ENCODE measurements around the gene C19orf44.
"Not testable (repeated sequence)": the region's sequence is repeated elsewhere in the genome, so short reads cannot be mapped to it uniquely, and the experiment has no call there.

The C19orf44 gene

DNA sequence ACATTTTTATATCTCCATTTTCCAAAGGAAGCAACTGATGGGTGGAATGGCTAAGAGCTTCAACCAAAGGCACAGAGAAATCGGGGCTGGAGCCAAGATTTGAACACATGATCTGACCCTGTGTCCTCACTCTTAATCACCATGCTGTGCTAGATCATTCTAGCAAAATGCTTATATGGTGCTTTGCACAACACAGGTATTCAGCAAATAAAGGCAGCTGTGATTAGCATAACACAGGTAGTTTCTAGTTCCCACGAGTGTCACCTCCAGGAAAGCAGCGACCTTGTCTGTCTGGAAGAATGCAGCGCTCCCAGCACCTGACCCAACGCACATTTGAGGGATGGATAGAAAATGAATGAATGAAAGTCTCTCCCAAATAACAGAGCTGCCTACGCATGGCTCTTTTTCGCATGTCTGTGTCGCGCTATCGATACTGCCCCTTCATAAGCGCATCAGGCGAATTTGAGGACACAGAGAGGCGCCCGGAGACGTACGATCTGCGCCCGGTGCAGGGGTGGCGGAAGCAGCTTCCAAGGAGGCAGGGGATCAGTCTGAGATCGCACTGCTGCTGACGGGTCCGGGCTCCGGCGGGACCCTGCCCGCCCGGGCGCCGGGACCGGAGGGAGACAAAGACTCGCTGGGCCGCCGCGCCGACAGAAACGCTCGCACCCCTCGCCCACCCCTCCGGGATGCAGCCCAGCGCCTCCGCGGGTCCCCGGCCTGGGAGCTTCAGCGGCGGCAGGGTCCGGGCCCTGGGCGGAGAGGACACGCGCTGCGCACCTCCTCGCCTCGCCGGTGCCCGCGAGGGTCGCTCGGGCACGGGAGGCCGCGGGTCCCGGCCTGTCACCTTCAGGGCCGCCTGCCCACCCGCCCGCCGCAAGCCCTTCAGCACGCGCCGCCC lies 25.0 kb upstream of the C19orf44 start:
- Histone ChIP-seq H3K4me3 (peak overlapping the region; percentile 80 to 100 (median 98)), H3K27me3 (no peaks in the 10 kb centered on the region), H3K4me1 (peaks cover 36 to 57% (median 42%) of the 10 kb centered on the region in 10 experiments), H3K4me2 (peak overlapping the region; percentile 92 to 100 (median 96)), H4K20me1 (peaks cover 36 to 55% (median 54%) of the 10 kb centered on the region in 11 experiments; a peak in 21 of 22 replicates), H3K36me3 (peaks cover 0 to 22% (median 0%) of the 10 kb centered on the region in 11 experiments; a peak in 7 of 22 replicates), H3K27ac (peak overlapping the region; percentile 14 to 90 (median 86); a peak in 21 of 22 replicates), H3K9ac (peak overlapping the region; percentile 85 to 96 (median 94)), H3K9me3 (replicated peaks in 1 of 11) (peaks cover 0 to 8% (median 5%) of the 10 kb centered on the region in 11 experiments; a peak in 8 of 22 replicates)
- TF ChIP-seq Cebpa-rat (IDR thresholded peaks at IDR 0.05), result no peak

GRCh38 chr19:16472559-16472899 lies 23.7 kb upstream of the C19orf44 start:
- not testable (repeated sequence) for H3K27me3 ChIP-seq; H3K9me3 ChIP-seq (replicated peaks in 1 of 11)
- H3K9ac ChIP-seq, result peak overlapping the region; percentile 78 to 96 (median 92); a peak in 21 of 22 replicates
- H4K20me1 ChIP-seq, result peaks cover 25 to 41% (median 40%) of the 10 kb centered on the region in 11 experiments; a peak in 21 of 22 replicates
- H3K4me2 ChIP-seq, result peak overlapping the region; percentile 82 to 98 (median 95)
- H3K36me3 ChIP-seq, result peaks cover 0 to 12% (median 0%) of the 10 kb centered on the region in 11 experiments; a peak in 5 of 22 replicates
- peak overlapping the region in 10 of 11 experiments; percentile 69 to 80 (median 77); a peak in 18 of 22 replicates for H3K27ac ChIP-seq
- peaks cover 35 to 51% (median 41%) of the 10 kb centered on the region in 10 experiments for H3K4me1 ChIP-seq
- H3K4me3 ChIP-seq, result peak overlapping the region; percentile 80 to 100 (median 98)

- peak overlapping the region in 4 of 11 experiments; percentile 82 to 98 (median 94); a peak in 2 of 22 replicates for H3K4me2 ChIP-seq
- H3K36me3 ChIP-seq, result peaks cover 0 to 12% (median 0%) of the 10 kb centered on the region in 11 experiments; a peak in 5 of 22 replicates
- peaks cover 0 to 8% (median 5%) of the 10 kb centered on the region in 11 experiments; a peak in 8 of 22 replicates for H3K9me3 ChIP-seq (replicated peaks in 1 of 11)
- H3K4me3 ChIP-seq, result no peak overlapping the region
- peaks cover 20 to 37% (median 36%) of the 10 kb centered on the region in 11 experiments; a peak in 21 of 22 replicates for H4K20me1 ChIP-seq
- H3K27ac ChIP-seq, result no peak overlapping the region
- no peak for TF ChIP-seq Cebpa-rat (IDR thresholded peaks at IDR 0.05)
- H3K27me3 ChIP-seq, result no peaks in the 10 kb centered on the region
- H3K9ac ChIP-seq, result no peak overlapping the region
- peaks cover 31 to 46% (median 36%) of the 10 kb centered on the region in 10 experiments for H3K4me1 ChIP-seq
Measured at GRCh38 chr19:16472992-16473391, 23.2 kb upstream of the C19orf44 start.

- Histone ChIP-seq H3K4me2 (peak overlapping the region in 5 of 11 experiments; percentile 11 to 30 (median 24); a peak in 6 of 22 replicates), H3K4me1 (peaks cover 21 to 36% (median 27%) of the 10 kb centered on the region in 10 experiments), H3K27me3 (no peaks in the 10 kb centered on the region), H3K9ac (no peak overlapping the region), H4K20me1 (peaks cover 18 to 27% (median 26%) of the 10 kb centered on the region in 11 experiments; a peak in 21 of 22 replicates), H3K4me3 (no peak overlapping the region), H3K9me3 (replicated peaks in 1 of 11) (peaks cover 0 to 8% (median 5%) of the 10 kb centered on the region in 11 experiments; a peak in 8 of 22 replicates), H3K27ac (no peak overlapping the region), H3K36me3 (peaks cover 0 to 10% (median 0%) of the 10 kb centered on the region in 11 experiments; a peak in 5 of 22 replicates)
- peak in 3 of 11 experiments; percentile 50 to 64 (median 63); a peak in 5 of 22 replicates for TF ChIP-seq Cebpa-rat (IDR thresholded peaks at IDR 0.05)
Measured at GRCh38 chr19:16473875-16474392, 22.3 kb upstream of the C19orf44 start.

DNA sequence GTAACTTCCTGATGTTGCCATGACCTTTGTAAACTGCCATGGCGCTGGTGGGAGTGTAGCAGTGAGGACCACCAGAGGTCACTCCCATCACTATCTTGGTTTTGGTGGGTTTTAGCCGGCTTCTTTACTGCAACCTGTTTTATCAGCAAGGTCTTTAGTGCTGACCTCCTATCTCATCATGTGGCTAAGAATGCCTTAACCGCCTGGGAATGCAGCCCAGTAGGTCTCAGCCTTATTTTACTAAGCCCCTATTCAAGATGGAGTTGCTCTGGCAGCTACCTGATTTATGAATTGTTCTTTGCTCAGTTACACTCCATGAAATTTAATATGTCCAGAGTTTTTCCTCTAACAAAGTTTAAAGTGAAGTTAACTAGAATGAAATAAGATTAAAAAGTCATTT lies 19.8 kb upstream of the C19orf44 start:
- Histone ChIP-seq H3K4me1 (peaks cover 0 to 15% (median 5%) of the 10 kb centered on the region in 10 experiments; a peak in 14 of 20 replicates), H3K36me3 (no peaks in the 10 kb centered on the region), H4K20me1 (peaks cover 0 to 3% (median 2%) of the 10 kb centered on the region in 11 experiments; a peak in 14 of 22 replicates), H3K4me3 (no peak overlapping the region), H3K27ac (no peak overlapping the region), H3K9ac (no peak overlapping the region), H3K27me3 (no peaks in the 10 kb centered on the region), H3K9me3 (replicated peaks in 1 of 11) (peaks cover 0 to 8% (median 5%) of the 10 kb centered on the region in 11 experiments; a peak in 8 of 22 replicates), H3K4me2 (no peak overlapping the region)
- TF ChIP-seq Cebpa-rat (IDR thresholded peaks at IDR 0.05), result no peak

DNA sequence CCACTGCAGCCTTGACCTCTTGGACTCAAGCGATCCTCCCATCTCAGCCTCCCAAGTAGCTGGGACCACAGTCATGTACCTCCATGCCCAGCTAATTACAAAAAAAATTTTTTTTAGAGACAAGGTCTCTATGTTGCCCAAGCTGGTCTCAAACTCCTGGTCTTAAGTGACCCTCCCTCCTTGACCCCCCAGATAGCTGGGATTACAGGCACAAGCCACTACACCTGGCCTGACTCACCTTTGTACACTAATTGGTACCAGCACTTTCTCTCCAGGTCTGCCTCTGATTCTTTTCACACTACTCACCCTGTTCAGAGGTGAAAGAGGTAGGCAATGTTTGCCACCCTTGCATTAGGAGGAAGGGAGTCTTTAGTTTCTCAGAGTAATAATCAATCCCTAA lies 18.9 kb upstream of the C19orf44 start:
- Histone ChIP-seq H3K4me1 (peaks cover 0 to 12% (median 3%) of the 10 kb centered on the region in 10 experiments; a peak in 14 of 20 replicates), H3K9ac (no peak overlapping the region), H4K20me1 (no peaks in the 10 kb centered on the region), H3K4me3 (no peak overlapping the region), H3K27ac (no peak overlapping the region), H3K9me3 (replicated peaks in 1 of 11) (peaks cover 0 to 8% (median 5%) of the 10 kb centered on the region in 11 experiments; a peak in 8 of 22 replicates), H3K4me2 (no peak overlapping the region), H3K36me3 (no peaks in the 10 kb centered on the region), H3K27me3 (no peaks in the 10 kb centered on the region)
- TF ChIP-seq Cebpa-rat (IDR thresholded peaks at IDR 0.05), result no peak

DNA sequence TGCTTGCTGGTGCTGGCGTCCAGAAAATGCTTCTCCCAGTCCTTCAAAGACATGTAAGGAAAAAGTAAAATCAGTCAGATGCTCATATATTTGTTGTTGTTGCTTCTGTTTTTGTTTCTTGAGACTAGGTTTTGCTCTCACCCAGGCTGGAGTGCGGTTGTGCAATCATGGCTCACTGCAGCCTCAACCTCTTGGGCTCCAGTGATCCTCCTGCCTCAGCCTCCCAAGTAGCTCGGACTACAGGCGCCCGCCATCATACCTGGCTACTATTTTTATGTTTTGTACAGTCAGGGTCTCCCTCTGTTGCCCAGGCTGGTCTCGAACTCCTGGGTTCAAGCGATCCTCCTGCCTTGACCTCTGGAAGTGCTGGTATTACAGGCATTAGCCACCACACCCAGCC lies 13.4 kb upstream of the C19orf44 start:
- Histone ChIP-seq H4K20me1 (no peaks in the 10 kb centered on the region), H3K4me2 (no peak overlapping the region), H3K4me3 (no peak overlapping the region), H3K9ac (no peak overlapping the region), H3K9me3 (replicated peaks in 1 of 11) (no peaks in the 10 kb centered on the region), H3K27ac (no peak overlapping the region), H3K36me3 (no peaks in the 10 kb centered on the region), H3K27me3 (no peaks in the 10 kb centered on the region), H3K4me1 (no peaks in the 10 kb centered on the region)
- no peak; a peak in 1 of 22 replicates for TF ChIP-seq Cebpa-rat (IDR thresholded peaks at IDR 0.05)

- H3K4me3 ChIP-seq; H3K27ac ChIP-seq; H3K4me1 ChIP-seq; H3K9ac ChIP-seq; H3K9me3 ChIP-seq (replicated peaks in 1 of 11); H3K36me3 ChIP-seq; H4K20me1 ChIP-seq; H3K4me2 ChIP-seq; H3K27me3 ChIP-seq: not testable (repeated sequence)
Measured at GRCh38 chr19:16486476-16486875, 9.7 kb upstream of the C19orf44 start.

GRCh38 chr19:16496613-16496983 lies 404 bp downstream of the C19orf44 start:
- Histone ChIP-seq H3K27me3 (no peaks in the 10 kb centered on the region), H3K4me2 (peak overlapping the region; percentile 74 to 97 (median 88)), H3K36me3 (peaks cover 0 to 13% (median 7%) of the 10 kb centered on the region in 11 experiments; a peak in 13 of 22 replicates), H3K4me3 (peak overlapping the region; percentile 65 to 81 (median 74)), H3K27ac (peak overlapping the region in 10 of 11 experiments; percentile 24 to 77 (median 57); a peak in 17 of 22 replicates), H3K9me3 (replicated peaks in 1 of 11) (no peaks in the 10 kb centered on the region), H3K4me1 (peaks cover 10 to 27% (median 21%) of the 10 kb centered on the region in 10 experiments), H3K9ac (peak overlapping the region; percentile 66 to 82 (median 76)), H4K20me1 (no peaks in the 10 kb centered on the region)
- TF ChIP-seq Cebpa-rat (IDR thresholded peaks at IDR 0.05), result no peak

All from BLaER1 treated with 17β-estradiol and CSF1 and Interleukin-3, amounts not matched to agents 10 nM and 100 nM (cell line).